K562 (cell line): ENCODE measurements around the gene PGAP2.

Experiments used
- DNMT1 ChIP-seq: fragments of 450-650 bp; IDR thresholded peaks from 2 replicates; pipeline ENCODE4 v1.6.1; 2016; ENCODE audit warnings: antibody characterized with exemption, mild to moderate bottlenecking
- GATA2 ChIP-seq: sonication (generic); formaldehyde crosslinking; IDR thresholded peaks from 2 replicates; pipeline ENCODE4 v1.4.0; 2020; ENCODE audit warnings: mild to moderate bottlenecking, missing genetic modification reagents
- ZKSCAN1 ChIP-seq: fragments of 150-350 bp; IDR thresholded peaks from 2 replicates; pipeline ENCODE4 v1.6.1; 2016; ENCODE audit warnings: low read depth, low read length
- ZNF778 ChIP-seq: fragments of 450-650 bp; formaldehyde crosslinking; IDR thresholded peaks from 2 replicates; pipeline ENCODE4 v1.4.0; 2020; ENCODE audit warnings: mild to moderate bottlenecking, moderate library complexity

DNA sequence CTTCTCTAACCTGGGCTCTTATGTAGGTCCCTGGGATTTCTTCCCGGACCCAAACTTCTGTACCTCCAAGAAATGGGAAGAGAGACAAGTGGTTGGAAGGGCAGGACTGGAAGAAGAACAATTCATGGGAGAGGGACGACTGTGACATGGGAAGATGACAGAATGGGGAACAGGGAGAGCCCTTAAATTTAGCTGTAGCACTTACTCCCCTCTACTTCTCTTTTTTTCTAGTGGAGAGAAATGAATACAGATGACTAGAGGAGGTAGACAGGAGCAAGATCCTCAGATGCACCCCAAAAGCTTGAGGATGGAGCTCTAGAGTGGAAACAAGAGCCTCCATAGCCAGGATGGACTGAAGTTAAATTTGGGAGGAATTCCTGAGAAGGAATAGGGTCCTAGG lies 30.1 kb downstream of the PGAP2 start:
- TF ChIP-seq ZNF778 (no peak), ZKSCAN1 (no peak), DNMT1 (no peak), GATA2 (CRISPR knock-in tag) (no peak)
